ENCODE data around the gene SPECC1.
"Not testable (repeated sequence)": the region's sequence is repeated elsewhere in the genome, so short reads cannot be mapped to it uniquely, and the experiment has no call there.

SPECC1 gene

GRCh38 chr17:20103454-20104446 lies 94.6 kb downstream of the SPECC1 start:
- H3K9me2 ChIP-seq (replicated peaks; ENCODE audit: control insufficient read depth, low read length) = no peaks in the 10 kb centered on the region
- no peak overlapping the region for H3K4me3 ChIP-seq (ENCODE audit: low read length)
- H4K20me1 ChIP-seq (ENCODE audit: control insufficient read depth, insufficient read depth, low read depth, low read length) = no peaks in the 10 kb centered on the region
- no peak for TF ChIP-seq EZH2phosphoT487 (IDR thresholded peaks at IDR 0.05; ENCODE audit: borderline replicate concordance, low read length)
- no peak for TF ChIP-seq CTCF (IDR thresholded peaks at IDR 0.05; ENCODE audit: low read depth, low read length, poor library complexity, severe bottlenecking)
- H3K79me2 ChIP-seq (ENCODE audit: control insufficient read depth, low read length) = no peaks in the 10 kb centered on the region
- 0 out of 2 replicates have a peak, but pooled peaks cover 1% of the 10 kb centered on the region for H3K27me3 ChIP-seq (ENCODE audit: control insufficient read depth, low read length)
- H3K36me3 ChIP-seq (ENCODE audit: control insufficient read depth, low read length) = no peaks in the 10 kb centered on the region
- H3K9me3 ChIP-seq (ENCODE audit: control insufficient read depth, insufficient read depth, low read length) = no peaks in the 10 kb centered on the region
- H3K4me2 ChIP-seq (ENCODE audit: low read length) = no peak overlapping the region
- H3F3A ChIP-seq (ENCODE audit: control insufficient read depth, insufficient read depth) = no peaks in the 10 kb centered on the region
- no peak overlapping the region for H3K27ac ChIP-seq (ENCODE audit: low read depth, low read length)
- no peaks in the 10 kb centered on the region for H3K4me1 ChIP-seq (ENCODE audit: control insufficient read depth, low read length)

GRCh38 chr17:20105539-20106280 lies 96.6 kb downstream of the SPECC1 start:
- no peak for TF ChIP-seq EZH2phosphoT487 (IDR thresholded peaks at IDR 0.05; ENCODE audit: borderline replicate concordance, low read length)
- no peak for TF ChIP-seq CTCF (IDR thresholded peaks at IDR 0.05; ENCODE audit: low read depth, low read length, poor library complexity, severe bottlenecking)
- no peaks in the 10 kb centered on the region for H3K9me3 ChIP-seq (ENCODE audit: control insufficient read depth, insufficient read depth, low read length)

GRCh38 chr17:20106446-20106845 lies 97.3 kb downstream of the SPECC1 start:
- not testable (repeated sequence) for H3K27ac ChIP-seq (ENCODE audit: low read depth, low read length); H3K27me3 ChIP-seq (ENCODE audit: control insufficient read depth, low read length); H3K4me2 ChIP-seq (ENCODE audit: low read length); H3K9me3 ChIP-seq (ENCODE audit: control insufficient read depth, insufficient read depth, low read length); H3K79me2 ChIP-seq (ENCODE audit: control insufficient read depth, low read length); H4K20me1 ChIP-seq (ENCODE audit: control insufficient read depth, insufficient read depth, low read depth, low read length); H3K4me3 ChIP-seq (ENCODE audit: low read length); H3K36me3 ChIP-seq (ENCODE audit: control insufficient read depth, low read length); H3K4me1 ChIP-seq (ENCODE audit: control insufficient read depth, low read length); H3K9me2 ChIP-seq (replicated peaks; ENCODE audit: control insufficient read depth, low read length); H3F3A ChIP-seq (ENCODE audit: control insufficient read depth, insufficient read depth)

More at GRCh38 chr17:20105539-20106280, 96.6 kb downstream of the SPECC1 start:
- H3K27me3 ChIP-seq (ENCODE audit: control insufficient read depth, low read length) = 0 out of 2 replicates have a peak, but pooled peaks cover 3% of the 10 kb centered on the region
- no peaks in the 10 kb centered on the region for H3K4me1 ChIP-seq (ENCODE audit: control insufficient read depth, low read length)
- no peaks in the 10 kb centered on the region for H3K9me2 ChIP-seq (replicated peaks; ENCODE audit: control insufficient read depth, low read length)
- H3K4me3 ChIP-seq (ENCODE audit: low read length) = no peak overlapping the region
- no peaks in the 10 kb centered on the region for H3K79me2 ChIP-seq (ENCODE audit: control insufficient read depth, low read length)
- H3K36me3 ChIP-seq (ENCODE audit: control insufficient read depth, low read length) = no peaks in the 10 kb centered on the region
- no peaks in the 10 kb centered on the region for H3F3A ChIP-seq (ENCODE audit: control insufficient read depth, insufficient read depth)
- no peak overlapping the region for H3K4me2 ChIP-seq (ENCODE audit: low read length)
- no peaks in the 10 kb centered on the region for H4K20me1 ChIP-seq (ENCODE audit: control insufficient read depth, insufficient read depth, low read depth, low read length)
- no peak overlapping the region for H3K27ac ChIP-seq (ENCODE audit: low read depth, low read length)
